Pancreas (tissue), 10 donors: Measurements from ENCODE around the gene PLCG2. TPM values are rescaled to one million over a fixed set of nuclear protein-coding genes. Genes with fewer than 3 reads are reported as not detected.

ENCODE experiments used
- ATAC-seq, 4 donors: fragments of 200-7000 bp; cut with Tn5 transposase; one replicate each; pipeline versions ENCODE4 v1.8.0 to v1.9.1; 2020; ENCODE audit warnings: mild to moderate bottlenecking in 4 of 4, moderate library complexity in 4 of 4
- DNase-seq, 6 donors: peaks; one replicate each; pipeline ENCODE4 v3.0.0-alpha.2; 2020
- FAIRE-seq: peaks from 2 replicates; lab custom pipeline; 2012; peaks lifted over from hg19 to GRCh38; lab: Jason Lieb, UNC
- H3K27ac ChIP-seq, 4 donors: fragments of 200-600 bp; sonication (generic); 1 replicate in 3 of 4; 2 replicates in 1 of 4; pipeline versions ENCODE4 v1.5.0 to v1.8.0; 2020
- H3K27me3 ChIP-seq, 4 donors: fragments of 200-600 bp; one replicate each; pipeline ENCODE4 v1.8.0; 2021
- H3K36me3 ChIP-seq, 3 donors: fragments of 200-600 bp; sonication (generic) in 1 of 3; one replicate each; pipeline versions ENCODE4 v1.5.0 to v1.8.0; 2020 to 2021
- H3K4me1 ChIP-seq, 3 donors: fragments of 200-600 bp; one replicate each; pipeline ENCODE4 v1.8.0; 2021
- H3K4me3 ChIP-seq, 4 donors: fragments of 200-600 bp; sonication (generic) in 2 of 4; one replicate each; pipeline versions ENCODE4 v1.5.0 to v1.8.0; 2020 to 2021
- H3K9me3 ChIP-seq, 4 donors: fragments of 200-600 bp; one replicate each; pipeline ENCODE4 v1.8.0; 2021
- WGBS, 2 donors: extraction: QIAGEN DNeasy Blood & Tissue Kit; methylation state at CpG; one replicate each; pipeline ENCODE4 v1.1.7; 2013; 5-methylcytosine and 5-hydroxymethylcytosine counted together
- intact Hi-C, 3 donors: fragments of 100-400 bp; cut with DNase I; formaldehyde crosslinking; loops; one replicate each; pipeline versions ENCODE4 v1.11.1 to v1.14.2; 2022
- polyA plus RNA-seq, 2 donors: library from polyadenylated mRNA; stranded (reverse); fragments of 200-250 nt; gene quantifications; one replicate each; pipeline ENCODE4 v1.2.3, GENCODE V29; 2013
- total RNA-seq, 6 donors: library from RNA; stranded (reverse); fragmentation: NEBNext Ultra II Directional in 4 of 6; extraction: Animal tissue kit (Norgen Biotek cat#: 25700) in 4 of 6; gene quantifications; one replicate each; pipeline versions ENCODE4 v1.2.1 to v1.2.4, GENCODE V29; 2021 to 2023
- TF ChIP-seq, protein P1 (sequence below), 4 donors: fragments of 200-600 bp; sonication (generic) in 3 of 4; IDR thresholded peaks; one replicate each; pipeline versions ENCODE4 v1.5.0 to v1.8.0; 2021; ENCODE audit warnings: antibody characterized with exemption in 4 of 4
- donor health status: healthy with polysubstance abuse.
- donor health status: DM: no; HTN: no; CAD: no; lungs with moderate emphysema.
- donor health status: DM: no; HTN: no; CAD: no.
- donor health status: control.
- donor health status: control.
- donor health status: Bipolar disorder and iron deficiency.
- donor health status: DM: yes; HTN: yes; CAD: no.
- donor health status: DM: no; HTN: no; CAD: no.
- donor health status: DM: no; HTN: no; CAD: no.
- donor health status: DM: yes; HTN: yes; CAD: no.

The PLCG2 gene
- total and polyA plus RNA-seq, 8 donors = 3.7 to 23.6 (median 8.0) TPM

DNA sequence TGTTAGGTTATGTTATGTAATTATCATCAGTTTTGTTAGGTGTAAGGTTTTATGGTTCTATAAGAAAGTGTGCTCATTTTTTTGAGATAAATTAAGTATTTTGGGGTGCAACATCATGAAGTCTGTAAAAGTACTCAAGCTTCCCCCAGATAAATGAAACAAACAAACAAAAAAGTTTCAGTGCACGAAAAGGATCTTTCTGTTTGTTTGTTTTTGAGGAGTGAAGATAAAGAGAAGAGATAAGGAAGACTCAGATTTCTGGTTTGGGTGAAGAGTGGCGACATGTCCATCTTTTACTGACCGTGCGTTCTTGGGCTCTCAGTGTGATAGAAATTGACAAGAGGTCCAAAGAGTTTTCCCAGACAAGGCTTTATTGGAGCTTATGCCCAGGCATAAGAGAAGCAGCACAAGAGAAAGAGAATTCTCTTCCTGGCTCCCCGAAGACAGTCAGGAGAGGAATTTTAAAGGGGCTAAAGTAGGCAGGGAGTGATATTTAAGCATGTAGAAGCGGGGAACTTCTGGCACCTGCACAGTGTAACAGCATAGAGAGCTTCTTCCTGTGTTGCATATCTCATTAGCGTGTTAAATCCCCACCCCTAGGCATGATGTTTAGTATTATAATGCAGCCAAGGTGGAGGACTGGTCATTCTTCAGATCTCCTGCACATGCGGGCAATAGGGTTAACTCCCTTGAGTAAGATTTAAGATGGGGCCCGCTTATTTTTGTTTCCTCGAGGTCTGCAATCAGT, 71.3 kb downstream of the PLCG2 start:
- Histone ChIP-seq H3K9me3 (no peaks in the 10 kb centered on the region), H3K27me3 (no peaks in the 10 kb centered on the region), H3K4me1 (no peaks in the 10 kb centered on the region), H3K27ac (no peak overlapping the region), H3K36me3 (no peaks in the 10 kb centered on the region), H3K4me3 (no peak overlapping the region)
- no peak for FAIRE-seq
- ATAC-seq = no peak
- intact Hi-C loops = no loop called here
- no peak for DNase-seq
- TF ChIP-seq, protein P1, sequence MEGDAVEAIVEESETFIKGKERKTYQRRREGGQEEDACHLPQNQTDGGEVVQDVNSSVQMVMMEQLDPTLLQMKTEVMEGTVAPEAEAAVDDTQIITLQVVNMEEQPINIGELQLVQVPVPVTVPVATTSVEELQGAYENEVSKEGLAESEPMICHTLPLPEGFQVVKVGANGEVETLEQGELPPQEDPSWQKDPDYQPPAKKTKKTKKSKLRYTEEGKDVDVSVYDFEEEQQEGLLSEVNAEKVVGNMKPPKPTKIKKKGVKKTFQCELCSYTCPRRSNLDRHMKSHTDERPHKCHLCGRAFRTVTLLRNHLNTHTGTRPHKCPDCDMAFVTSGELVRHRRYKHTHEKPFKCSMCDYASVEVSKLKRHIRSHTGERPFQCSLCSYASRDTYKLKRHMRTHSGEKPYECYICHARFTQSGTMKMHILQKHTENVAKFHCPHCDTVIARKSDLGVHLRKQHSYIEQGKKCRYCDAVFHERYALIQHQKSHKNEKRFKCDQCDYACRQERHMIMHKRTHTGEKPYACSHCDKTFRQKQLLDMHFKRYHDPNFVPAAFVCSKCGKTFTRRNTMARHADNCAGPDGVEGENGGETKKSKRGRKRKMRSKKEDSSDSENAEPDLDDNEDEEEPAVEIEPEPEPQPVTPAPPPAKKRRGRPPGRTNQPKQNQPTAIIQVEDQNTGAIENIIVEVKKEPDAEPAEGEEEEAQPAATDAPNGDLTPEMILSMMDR (IDR thresholded peaks at IDR 0.05) = no peak
- WGBS, 2 donors = 52 to 61% methylated on average over 10 of the region's 10 CpGs

DNA sequence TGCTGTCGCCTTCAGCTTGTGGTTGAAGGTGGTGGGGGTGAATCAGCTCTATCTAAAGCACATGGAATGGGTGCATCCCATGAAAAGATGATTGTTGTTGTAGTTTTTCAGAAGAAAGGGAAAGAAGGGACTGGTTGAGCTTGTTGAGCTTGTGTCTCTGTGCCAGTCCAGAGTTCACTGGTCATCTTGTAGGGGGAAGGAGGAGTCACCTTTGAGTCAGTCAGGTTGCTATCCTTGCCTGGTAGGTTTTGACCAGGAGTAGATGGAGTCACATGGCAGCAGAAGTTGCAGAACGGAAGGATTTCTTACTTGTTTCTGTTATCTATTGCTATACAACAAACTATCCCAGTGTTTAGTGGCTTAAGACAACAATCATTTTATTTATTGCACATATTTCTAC, 73.3 kb downstream of the PLCG2 start:
- TF ChIP-seq, protein P1 (IDR thresholded peaks at IDR 0.05) = no peak
- Histone ChIP-seq H3K4me3 (no peak overlapping the region), H3K9me3 (no peaks in the 10 kb centered on the region), H3K4me1 (no peaks in the 10 kb centered on the region), H3K36me3 (no peaks in the 10 kb centered on the region), H3K27me3 (no peaks in the 10 kb centered on the region), H3K27ac (no peak overlapping the region)
- FAIRE-seq (no peak), ATAC-seq (no peak), DNase-seq (no peak)
- WGBS, 2 donors = 77 to 84% methylated on average over 2 of the region's 2 CpGs
- intact Hi-C loops = no loop called here

DNA sequence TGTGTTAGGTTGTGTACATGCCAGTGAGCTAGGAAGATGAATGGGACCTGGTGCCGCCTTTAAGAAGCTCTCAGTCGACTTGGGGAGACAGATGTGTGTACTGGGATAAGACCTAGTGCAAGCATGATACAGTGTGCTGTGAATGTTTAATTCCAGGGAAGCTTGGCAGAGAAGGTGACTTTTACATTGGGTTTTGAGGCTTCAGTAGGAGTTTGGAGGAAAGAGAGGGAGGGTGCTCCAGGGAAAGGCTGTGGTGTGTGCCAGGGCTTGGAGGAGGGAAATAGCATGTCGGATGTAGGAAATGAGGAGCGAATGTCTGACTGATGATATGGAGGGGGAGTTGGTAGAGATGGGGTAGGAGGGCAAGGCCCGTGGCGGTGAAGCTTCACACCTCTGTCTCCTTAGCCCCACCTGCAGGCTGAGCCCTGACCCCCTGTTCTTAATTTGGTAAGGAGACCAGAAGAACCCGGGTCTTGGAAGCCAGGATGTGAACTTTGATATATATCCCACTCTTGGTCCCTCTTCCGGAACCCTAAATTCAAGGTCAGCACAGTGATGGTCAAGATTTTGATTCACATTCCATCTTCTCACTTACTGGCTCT, 76.6 kb downstream of the PLCG2 start:
- ATAC-seq = no peak

DNA sequence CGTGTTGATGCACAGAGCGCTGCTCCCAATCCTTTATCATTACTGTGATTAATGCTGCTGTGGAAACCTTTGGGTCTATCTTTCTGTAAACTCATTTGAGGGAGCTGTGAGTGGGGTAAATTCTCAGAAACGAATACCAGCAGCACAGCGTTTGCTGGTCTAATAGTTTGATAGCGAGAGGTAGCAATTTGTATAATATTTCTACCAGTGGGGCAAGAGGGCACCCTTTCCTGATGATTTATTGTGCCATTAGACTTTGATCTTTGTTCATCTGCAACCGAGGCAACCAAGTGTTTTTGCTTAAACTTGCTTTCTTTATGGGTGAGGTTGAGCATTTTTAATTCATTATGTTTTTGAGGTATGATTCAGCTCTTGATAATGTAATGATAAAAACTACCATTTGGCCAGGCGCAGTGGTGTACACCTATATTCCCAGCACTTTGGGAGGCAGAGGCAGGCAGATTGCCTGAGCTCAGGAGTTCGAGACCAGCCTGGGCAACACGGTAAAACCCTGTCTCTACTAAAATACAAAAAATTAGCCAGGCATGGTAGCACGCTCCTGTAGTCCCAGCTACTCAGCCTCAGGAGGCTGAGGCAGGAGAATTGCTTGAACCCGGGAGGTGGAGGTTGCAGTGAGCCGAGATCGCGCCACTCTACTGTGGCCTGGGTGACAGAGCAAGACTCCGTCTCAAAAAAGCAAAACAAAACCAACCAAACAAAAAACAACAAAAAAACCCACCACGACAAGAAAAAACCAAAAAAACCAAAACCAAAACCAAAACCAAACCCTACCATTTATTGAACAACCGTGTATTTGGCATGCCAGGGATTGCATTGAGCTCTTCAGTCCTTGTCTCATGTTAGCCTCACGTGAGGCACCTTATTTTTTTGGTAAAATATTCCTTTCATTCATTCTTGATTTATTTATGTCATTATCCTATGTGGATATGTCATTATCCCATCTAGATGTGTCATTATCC, 81.5 kb downstream of the PLCG2 start:
- H3K27me3 ChIP-seq = no peaks in the 10 kb centered on the region
- no peaks in the 10 kb centered on the region for H3K36me3 ChIP-seq
- ATAC-seq = peak in 1 of 4 donors; percentile 38
- no peak for DNase-seq
- H3K9me3 ChIP-seq = no peaks in the 10 kb centered on the region
- WGBS, 2 donors = 60 to 67% methylated on average over 18 of the region's 18 CpGs
- H3K4me3 ChIP-seq = no peak overlapping the region
- intact Hi-C loops = no loop called here
- no peaks in the 10 kb centered on the region for H3K4me1 ChIP-seq
- TF ChIP-seq, protein P1 (IDR thresholded peaks at IDR 0.05) = no peak
- H3K27ac ChIP-seq = no peak overlapping the region
- no peak for FAIRE-seq

More for the DNA sequence above, 76.6 kb downstream of the PLCG2 start:
- no peak overlapping the region for H3K27ac ChIP-seq
- no peak for FAIRE-seq
- no peak for DNase-seq
- TF ChIP-seq, protein P1 (IDR thresholded peaks at IDR 0.05) = no peak
- no peaks in the 10 kb centered on the region for H3K36me3 ChIP-seq
- H3K4me1 ChIP-seq = no peaks in the 10 kb centered on the region
- no peak overlapping the region for H3K4me3 ChIP-seq
- H3K9me3 ChIP-seq = no peaks in the 10 kb centered on the region
- intact Hi-C loops = no loop called here
- H3K27me3 ChIP-seq = no peaks in the 10 kb centered on the region
- WGBS, 2 donors = 61 to 77% methylated on average over 8 of the region's 8 CpGs
